ENCODE results near the gene PPP1R15B.
A peak's percentile ranks its signal among the peaks of the same experiment; 100 is the strongest.

PPP1R15B gene

DNA sequence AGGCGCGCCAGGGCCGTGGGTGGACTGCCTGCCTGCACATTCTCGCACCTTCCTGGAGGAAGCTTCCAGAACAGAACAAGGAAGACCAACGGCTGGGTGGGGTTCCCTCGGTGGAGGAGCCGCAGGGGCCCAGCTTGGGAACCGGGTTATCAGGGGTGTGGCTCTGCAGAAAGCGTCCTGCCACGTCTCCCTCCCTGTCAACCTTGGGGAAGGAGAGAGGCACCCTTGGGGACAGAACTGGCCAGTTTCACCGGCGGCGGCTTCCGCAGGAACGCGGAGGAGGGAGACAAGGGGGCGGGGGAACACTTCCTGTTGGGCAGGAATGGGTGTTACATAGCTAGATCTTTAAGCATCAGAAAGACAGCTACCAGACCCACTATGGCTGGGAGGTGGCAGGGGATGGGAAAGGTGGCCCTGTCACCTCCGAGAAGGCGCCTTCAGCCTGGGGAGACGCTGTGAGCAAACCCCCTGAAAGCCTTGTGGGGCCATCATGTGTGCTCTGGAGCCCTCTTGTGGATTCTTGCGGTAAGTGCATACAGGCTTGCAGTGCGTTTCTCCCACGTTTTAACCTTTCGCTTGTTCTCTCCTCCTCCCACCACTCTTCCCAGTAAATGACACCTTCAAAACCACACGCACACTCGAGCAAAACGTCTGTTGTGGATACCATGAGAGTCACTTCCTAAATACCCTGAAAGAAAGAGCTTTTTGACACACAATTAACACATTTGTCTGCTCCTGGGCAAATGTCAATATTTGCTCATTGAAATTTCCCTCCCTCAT is 48.1 kb downstream of the PPP1R15B start:
- peak; percentile 72 for DNase-seq

DNA sequence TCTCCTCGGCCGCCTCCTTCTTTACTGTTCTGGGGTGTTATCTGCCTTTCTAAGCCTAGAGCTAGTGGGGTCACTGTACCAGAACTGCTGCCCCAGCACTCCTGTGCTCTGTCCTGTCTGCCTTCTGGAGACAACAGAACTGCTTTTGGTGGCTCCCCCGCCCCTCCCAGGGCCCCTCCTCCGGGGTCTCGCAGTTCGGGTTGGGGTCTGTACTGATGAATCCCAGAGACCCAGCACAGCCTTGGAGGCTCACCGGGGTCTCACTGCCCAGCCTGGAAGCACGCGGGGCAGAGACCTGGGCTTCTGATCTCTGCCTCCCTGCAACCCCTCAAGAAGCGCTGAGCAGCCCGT is 48.7 kb downstream of the PPP1R15B start:
- no peak for DNase-seq

DNA sequence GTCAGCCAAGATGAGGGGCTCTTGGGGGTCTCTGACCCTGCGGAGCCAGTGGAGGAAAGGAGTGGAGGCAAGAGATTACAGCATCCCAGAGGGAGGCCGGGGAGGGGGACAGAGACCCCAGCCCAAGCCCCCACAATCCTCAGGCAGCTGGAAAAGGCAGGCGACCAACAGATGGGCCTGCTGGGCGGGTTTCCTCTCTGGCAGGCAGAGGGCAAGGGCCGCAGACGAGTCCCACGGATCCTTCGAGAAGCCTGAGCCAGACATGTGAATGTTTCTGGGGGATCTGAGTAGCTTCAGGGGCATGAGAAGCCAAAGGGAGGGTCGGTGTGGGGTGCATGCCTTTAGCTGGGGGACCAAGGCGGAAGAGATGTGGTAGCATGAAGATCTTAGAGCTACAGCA is 49.8 kb downstream of the PPP1R15B start:
- DNase-seq = no peak

DNA sequence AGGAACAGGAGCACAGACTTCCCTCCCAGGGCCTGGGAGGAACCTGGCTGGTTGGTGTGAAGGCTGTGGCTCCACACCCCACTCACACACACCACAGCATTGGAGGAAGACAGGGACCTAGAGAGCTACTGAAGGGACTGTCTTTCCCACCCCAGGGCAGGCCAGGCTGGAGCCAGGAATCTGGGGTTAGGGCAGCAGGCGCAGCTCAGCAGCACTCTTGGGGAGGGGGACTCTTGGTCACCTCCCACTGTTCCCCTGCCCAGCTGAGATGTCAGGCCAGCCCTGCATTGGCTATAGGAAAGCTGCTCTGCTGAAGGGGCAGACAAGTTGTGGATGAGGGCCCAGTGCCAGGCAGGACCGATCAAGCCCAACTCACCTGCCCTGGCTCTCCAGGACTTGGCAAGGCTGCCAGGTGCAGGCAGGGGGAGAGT is 50.3 kb downstream of the PPP1R15B start:
- no peak for DNase-seq

DNA sequence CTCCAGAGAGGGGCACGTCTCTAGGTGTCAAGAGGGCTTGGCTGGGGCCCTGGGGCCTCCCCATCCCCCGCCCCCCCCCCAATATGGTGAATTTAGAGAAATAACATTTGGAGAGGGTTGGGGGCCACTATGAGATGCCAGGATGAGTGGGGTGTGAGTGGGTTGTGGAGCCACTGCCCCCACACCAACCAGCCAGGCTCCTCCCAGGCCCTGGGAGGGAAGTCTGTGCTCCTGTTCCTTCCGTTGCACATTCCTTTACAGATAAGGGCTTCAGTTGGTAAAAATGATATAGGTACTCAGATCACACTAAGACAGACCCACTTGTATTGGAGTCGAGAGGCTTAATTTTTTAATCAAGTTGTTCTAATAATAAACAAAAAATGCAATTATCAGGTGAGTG is 51.3 kb downstream of the PPP1R15B start:
- no peak for DNase-seq

DNA sequence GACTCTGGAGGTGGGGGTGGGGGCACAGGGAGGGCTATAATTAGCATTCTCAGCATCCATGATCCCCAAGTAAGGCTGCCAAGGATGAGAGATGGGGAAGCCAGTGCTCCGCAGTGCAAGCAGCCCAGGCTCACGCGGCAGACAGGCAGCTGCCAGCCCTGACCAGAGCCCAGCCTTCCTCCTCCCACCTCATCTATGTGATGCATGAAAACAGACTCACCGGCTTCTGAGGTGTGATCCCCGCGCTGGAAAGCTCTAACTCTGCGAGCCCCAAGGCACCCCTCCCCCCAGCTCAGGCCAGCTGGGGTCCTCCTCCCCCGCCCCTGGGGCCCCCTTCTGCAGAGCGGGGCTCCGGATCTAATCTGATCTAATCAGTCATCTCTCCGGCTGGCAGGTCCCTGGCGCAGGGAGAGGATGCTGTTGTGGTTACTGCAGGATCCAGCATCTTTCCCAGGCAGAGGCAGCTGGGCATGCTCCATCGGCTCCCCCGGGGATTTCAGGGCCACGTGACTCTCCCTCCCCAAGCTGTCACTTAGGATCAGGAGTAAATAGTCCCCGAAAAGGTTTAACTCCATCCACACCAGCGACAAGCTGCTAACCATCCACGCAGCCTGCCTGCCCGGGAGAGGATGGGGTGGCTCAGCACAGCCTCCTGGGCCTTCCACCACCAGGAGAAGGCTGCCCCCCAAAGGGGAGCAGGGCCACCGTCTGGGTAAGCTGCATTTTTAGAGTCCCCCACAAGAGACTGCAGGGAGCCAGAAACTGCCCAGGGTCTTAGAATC is 52.0 kb downstream of the PPP1R15B start, which contains the start of gene PLEKHA6:
Gene PLEKHA6 (minus strand): TSS at position 456 of the 782 bp plus-strand sequence. CDS start 86,202 bp downstream, outside the sequence.
- no peak for DNase-seq

DNA sequence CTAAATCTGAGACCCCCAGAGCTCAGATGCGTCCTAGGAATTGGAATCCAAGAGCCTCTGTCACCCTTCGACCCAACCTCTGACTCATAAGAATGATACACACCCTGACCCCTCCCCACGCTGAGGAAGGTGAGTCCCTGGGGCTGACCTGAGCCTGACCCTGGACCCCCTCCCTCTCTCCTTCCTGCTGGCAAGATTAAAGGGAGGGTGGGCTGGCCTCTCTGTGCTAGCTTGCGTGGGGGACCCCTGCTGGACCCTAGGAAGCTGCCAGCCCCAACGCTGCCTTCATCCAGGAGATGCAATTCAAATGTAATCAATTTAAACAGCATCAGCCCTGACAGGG is 52.5 kb downstream of the PPP1R15B start:
- DNase-seq = no peak

DNA sequence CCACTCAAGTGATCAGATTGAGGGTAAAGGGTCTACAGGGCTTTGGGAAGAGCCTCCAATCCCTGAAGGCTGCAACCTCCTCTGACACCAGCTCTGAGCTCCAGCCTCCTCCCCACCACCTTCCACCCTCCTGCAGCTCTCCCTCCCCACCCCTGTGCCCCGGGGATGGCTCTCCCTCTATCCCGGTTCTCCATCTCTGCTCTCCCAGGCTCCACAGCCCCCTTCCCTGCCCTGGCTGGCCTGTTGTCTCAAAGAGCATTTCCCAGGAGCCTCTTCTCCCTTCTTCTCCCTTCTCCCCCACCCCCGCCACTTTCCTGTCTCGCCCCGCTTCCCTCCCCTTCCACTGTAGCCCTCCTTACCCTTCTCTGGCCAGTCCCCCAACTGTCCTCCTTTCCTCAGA is 53.0 kb downstream of the PPP1R15B start:
- DNase-seq = no peak

DNA sequence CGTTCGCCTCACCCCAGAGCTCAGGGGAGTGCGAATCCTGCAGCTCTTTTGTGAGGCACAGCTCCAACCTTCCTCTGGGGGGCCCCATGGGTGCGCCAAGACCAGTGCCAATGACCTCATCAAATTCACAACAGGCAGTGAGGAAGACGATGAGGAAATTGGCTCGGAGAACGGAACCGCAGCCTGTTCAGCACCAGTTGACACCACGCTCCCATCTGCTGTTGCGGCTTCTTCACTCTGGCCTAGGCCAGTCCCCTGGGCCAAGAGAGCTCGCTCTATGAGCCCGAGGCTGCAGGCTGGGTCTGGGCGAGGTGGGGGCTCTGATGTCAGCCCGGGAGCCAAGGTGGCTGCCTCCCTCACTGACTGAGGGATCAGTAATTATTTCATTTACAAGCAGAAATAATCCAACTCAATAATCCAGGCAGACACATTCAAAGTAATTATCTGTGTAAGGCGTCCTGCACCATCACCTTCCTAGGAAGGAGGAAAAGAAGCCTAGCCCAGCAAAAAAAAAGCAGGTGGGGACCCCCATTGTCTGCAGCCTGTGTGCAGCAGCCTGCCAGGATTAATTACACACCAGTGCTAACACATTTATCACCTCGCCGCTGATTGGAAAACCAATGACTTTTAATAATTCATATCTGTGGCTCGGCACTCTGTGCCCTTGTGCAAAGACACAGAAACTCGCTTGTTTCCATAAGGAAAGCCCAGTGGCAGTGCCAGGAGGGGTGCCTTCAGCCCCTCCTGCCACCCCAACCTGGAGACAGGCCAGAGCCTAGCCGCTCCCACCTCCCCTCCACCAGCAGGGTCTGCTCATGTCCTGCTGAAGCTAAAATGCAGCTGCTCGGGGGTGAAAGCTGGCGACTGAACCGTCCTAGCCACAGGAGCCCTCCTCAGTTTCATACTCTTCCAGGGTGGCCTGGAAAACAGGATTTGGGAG is 53.8 kb downstream of the PPP1R15B start:
- no peak for DNase-seq

DNA sequence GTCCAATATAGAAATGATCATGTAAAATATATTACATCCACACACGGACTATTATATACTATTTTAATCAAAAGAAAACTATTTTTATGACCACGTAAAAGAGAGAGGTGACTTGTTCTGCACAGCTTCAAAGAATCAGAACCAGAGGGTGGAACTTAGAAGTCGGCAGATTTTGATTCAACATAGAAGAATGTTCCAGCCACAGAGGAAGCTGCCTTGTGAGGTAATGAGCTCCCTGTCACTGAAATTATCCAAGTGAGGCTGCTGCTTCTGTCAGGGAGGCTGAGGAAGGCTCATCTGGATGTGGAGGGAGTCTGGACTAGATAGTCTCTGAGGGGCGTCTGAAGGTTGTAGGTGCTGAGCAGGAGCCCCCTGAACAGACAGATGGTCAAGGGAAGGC is 54.6 kb downstream of the PPP1R15B start:
- no peak for DNase-seq

DNA sequence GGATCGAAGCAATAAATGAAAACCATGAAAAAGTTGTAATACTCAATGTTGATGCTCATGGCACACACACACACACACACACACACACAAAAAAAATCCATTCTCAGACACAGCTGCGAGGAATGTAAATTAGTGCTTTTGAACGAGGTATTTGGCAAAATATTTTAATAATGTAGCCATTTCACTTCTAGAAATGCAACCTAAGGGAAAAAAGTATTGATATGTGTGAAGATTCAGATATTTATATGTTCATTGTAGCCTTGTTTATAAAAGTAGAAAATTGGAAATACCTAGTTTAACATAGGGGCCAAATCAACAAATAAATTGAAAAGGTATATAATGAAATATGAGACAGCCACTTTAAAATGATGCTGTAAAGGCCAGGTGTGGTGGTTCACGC is 55.7 kb downstream of the PPP1R15B start:
- DNase-seq = no peak

DNA sequence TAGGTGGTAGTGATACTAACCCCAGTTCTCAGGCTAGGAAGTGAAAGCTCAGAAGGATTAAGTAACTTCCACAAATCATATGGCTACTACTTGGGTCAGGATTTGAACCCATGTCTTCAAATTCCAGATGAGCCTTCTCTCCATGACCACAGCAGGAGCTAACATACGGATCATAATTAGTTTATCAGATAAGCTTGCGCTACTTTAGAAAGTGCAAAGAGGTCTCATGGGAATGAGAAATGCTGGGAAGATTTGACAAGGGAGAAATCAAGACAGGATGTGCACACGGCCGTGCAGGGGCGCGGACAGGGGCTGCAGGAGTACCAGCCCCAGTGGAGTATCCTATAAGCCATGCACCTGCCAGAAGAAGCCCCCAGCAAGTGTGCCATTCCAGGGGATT is 57.0 kb downstream of the PPP1R15B start:
- no peak for DNase-seq
